HG03521 (cell line): ENCODE results near the gene SPPL2A.

Source experiments
- ATAC-seq: cut with Tn5 transposase; IDR thresholded peaks from one replicate; pipeline ENCODE4 v1.9.1; 2021; ENCODE audit warnings: mild to moderate bottlenecking, moderate library complexity; ENCODE audit not compliant: unreplicated experiment

Gene SPPL2A

GRCh38 chr15:50774450-50774849 lies 8.9 kb upstream of the SPPL2A start:
- no peak for ATAC-seq

- no peak for ATAC-seq
Measured at GRCh38 chr15:50773389-50773788, 7.9 kb upstream of the SPPL2A start.

- ATAC-seq: no peak
Measured at GRCh38 chr15:50767332-50767861, 1.9 kb upstream of the SPPL2A start.

- ATAC-seq: no peak
Measured at GRCh38 chr15:50764461-50765194, 878 bp downstream of the SPPL2A start.

DNA sequence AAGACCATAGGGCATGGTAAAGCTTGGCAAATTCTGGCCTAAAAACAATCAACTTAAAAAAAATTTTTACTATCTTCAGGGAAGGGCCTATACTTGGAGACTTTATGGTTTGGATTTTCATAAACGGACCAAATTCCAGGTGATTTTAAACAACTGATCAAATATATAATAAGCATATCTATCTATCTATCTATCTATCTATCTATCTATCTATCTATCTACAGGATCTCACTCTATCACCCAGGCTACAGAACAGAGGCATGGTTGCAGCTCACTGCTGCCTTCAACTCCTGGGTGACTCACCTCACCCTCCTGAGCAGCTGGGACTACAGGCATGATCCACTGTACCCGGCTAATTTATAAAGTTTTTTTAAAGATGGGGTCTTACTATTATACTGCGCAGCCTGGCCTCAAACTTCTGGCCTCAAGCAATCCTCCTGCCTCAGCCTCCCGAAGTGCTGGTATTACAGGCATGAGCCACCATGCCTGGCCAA lies 6.7 kb downstream of the SPPL2A start:
- ATAC-seq: no peak

GRCh38 chr15:50753463-50753862 lies 12.0 kb downstream of the SPPL2A start:
- no peak for ATAC-seq

DNA sequence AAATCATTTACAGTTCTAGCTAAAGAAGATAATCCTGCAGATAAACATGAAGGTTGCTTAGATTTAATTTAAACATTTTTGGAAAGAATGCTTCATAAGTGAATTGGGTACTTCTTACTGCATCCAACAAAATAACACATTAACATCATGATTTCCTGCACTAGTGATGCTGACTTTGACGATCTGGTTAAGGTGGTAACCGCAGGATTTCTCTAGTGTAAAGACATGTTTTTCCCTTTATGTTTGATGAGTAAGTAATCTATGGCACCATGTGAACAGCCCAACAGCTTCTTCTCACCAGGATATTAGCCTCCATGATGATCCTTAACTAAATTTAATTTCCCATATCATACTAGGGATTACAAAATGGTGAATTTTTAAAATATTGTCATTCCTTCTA lies 14.1 kb downstream of the SPPL2A start:
- ATAC-seq: no peak

DNA sequence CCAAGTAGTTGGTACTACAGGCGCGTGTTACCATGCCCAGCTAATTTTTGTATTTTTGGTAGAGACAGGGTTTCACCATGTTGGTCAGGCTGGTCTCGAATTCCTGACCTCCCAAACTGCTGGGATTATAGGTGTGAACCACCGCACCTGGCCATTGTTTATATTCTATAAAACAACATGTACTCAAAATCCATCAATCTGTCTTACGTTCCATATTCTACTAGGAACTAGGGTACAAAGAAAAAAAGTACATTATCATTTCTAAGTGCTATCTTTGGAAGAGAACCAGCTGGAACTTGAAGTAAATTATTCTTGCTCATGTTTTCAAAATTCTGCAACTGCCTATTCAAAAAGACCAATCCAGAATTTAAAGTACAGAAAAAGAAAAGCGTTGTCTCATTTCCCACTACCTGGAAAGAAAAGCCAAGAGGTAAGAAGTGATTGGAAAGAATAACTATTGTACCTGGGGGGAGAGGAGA lies 15.2 kb downstream of the SPPL2A start:
- ATAC-seq: no peak

GRCh38 chr15:50747523-50747922 lies 18.0 kb downstream of the SPPL2A start:
- no peak for ATAC-seq

GRCh38 chr15:50744601-50745000 lies 20.9 kb downstream of the SPPL2A start:
- ATAC-seq: no peak

GRCh38 chr15:50740955-50741354 lies 24.6 kb downstream of the SPPL2A start:
- ATAC-seq: no peak

- no peak for ATAC-seq
Measured at GRCh38 chr15:50736823-50737222, 28.7 kb downstream of the SPPL2A start.

- ATAC-seq: no peak
Measured at GRCh38 chr15:50735156-50735555, 30.4 kb downstream of the SPPL2A start.

- no peak for ATAC-seq
Measured at GRCh38 chr15:50726315-50726714, 39.2 kb downstream of the SPPL2A start.

- no peak for ATAC-seq
Measured at GRCh38 chr15:50718700-50719125, 46.8 kb downstream of the SPPL2A start.

GRCh38 chr15:50712018-50712417 lies 53.5 kb downstream of the SPPL2A start:
- no peak for ATAC-seq

DNA sequence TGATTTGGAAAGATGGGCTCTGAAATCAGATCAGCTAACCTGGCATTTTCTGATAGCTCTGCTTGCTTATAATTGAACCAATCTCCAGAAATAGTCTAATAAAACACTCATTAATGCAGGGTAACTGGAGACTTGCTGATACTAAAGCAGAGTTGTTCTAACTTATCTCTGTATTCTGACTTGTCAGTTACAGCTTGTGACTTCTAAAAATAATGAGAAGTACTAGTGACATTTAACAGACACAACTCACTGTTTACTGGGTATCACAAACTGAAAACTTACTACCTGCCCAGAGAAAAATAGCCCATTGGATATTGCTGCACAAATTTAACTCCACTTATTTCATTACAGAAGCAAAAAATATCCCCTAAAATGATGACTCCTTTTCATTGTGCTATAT lies 54.9 kb downstream of the SPPL2A start:
- no peak for ATAC-seq

GRCh38 chr15:50707878-50708427 lies 57.6 kb downstream of the SPPL2A start:
- ATAC-seq: no peak

DNA sequence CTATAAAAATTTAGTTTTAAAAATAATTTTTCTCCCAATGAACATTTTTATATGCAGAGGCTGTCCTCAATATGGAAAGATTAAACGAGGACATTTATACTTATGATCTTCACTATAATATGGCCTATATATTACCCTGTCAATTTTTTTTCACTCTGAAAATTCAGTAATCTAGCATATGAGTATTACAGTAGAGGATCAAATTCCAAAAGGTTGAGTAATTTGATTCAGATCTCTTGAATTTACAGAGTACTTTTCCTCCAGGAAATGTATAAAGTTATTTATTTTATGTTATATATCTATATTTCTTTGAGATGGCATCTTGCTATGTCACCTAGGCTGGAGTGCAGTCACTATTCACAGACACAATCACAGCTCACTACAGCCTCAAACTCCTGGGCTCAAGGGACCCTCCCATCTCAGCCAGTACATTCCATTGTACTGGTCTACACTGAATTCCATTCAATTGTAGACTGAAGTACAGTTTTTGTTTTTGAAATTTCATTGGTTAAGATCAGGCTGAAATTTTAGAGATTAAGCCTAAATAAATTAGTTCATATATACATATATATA lies 62.7 kb downstream of the SPPL2A start:
- no peak for ATAC-seq

DNA sequence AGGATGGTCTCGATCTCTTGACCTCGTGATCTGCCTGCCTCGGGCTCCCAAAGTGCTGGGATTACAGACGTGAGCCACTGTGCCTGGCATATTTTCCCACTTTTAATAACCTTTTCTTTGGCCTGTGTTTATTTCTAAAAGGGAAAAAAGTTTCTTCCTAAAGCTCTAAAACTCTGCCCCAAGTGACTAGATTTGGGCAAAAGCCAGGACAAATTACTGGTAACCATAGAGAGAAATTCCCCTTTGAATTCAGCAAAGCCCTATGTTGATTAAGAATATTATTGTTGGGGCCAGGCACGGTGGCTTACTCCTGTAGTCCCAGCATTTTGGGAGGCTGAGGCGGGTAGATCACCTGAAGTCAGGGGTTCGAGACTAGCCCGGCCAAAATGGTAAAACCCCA lies 67.4 kb downstream of the SPPL2A start:
- ATAC-seq: no peak

DNA sequence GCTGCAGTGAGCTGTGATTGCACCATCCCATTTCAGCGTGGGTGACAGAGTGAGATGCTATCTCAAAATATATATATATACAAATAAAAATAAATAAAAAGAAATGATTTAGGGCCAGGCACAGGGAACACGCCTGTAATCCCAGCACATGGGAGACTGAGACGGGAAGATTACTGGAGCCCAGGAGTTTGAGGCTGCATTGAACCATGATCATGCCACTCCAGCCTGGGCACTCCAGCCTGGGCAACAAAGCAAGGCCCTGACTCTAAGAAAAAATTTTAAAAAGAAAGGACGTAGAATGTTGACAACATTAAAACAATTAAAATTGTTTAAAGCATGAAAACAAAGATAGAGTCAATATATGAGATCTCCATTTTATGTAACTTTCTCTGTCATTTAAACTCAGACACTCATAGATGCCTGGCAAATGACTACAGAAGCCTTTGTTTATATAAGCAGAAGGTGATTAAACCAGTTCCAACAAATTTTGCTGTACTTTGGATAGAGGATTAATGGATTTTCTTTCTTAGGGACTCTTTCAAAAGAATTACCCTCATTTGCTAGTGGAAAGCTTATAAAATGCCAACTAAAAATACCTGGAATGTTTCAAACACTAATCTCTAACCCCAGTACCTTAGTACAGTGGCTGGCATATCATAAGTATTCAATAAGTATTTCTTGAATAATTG lies 68.3 kb downstream of the SPPL2A start:
- ATAC-seq: no peak
